Measurements from ENCODE around the gene PCDHAC1.

PCDHAC1 gene

GRCh38 chr5:140967226-140967893, 41.3 kb downstream of the PCDHAC1 start:
- DNase-seq (ENCODE audit: low read depth, low spot score), result no peak

- no peak for DNase-seq (ENCODE audit: low read depth, low spot score)
Measured at GRCh38 chr5:140969880-140970279, 43.8 kb downstream of the PCDHAC1 start.

DNA sequence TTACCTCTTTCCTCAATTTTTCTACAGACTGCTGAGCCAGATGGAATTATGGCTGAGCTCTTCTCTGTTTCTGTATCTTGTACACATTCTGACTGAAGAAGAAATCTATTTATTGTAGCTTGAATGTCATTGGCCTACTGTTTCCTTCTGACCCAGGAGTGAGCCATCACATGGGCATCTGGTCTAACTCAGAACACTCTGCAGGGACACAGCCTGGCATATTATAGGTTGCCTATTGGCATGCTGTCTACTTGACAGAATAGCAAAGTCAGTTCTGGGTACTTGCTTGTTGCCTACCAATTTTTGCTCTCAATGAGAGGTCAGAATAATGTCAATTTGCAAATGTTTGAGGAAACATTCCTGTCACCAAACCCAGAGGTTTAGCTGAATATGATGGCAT, 47.5 kb downstream of the PCDHAC1 start:
- DNase-seq (ENCODE audit: low read depth, low spot score), result no peak

- DNase-seq (ENCODE audit: low read depth, low spot score), result no peak
Measured at GRCh38 chr5:140977003-140977402, 50.9 kb downstream of the PCDHAC1 start.

- DNase-seq (ENCODE audit: low read depth, low spot score), result no peak
Measured at GRCh38 chr5:140978260-140978659, 52.2 kb downstream of the PCDHAC1 start.

DNA sequence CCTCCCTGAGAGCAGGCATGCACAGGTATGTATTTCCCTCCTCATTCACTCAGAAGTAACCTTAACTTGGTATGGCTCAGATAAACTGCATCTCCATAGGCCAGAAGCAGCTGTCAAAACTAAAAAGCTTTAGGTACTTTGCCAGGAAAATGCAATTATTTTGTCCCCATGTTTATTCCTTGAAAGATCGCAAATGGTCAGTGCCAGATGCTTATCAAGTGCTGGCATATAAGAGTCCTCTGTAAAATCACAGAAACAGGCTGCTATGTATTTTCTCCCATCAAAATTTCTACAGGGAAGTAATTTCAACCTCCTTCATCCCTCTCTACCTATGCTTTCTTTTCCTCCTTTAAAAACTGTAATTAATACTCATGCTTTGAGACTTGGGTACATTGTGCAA, 52.9 kb downstream of the PCDHAC1 start:
- no peak for DNase-seq (ENCODE audit: low read depth, low spot score)
